ENCODE measurements around the gene MIB2. TPM values are rescaled to one million over a fixed set of nuclear protein-coding genes. Genes with fewer than 3 reads are reported as not detected.

The MIB2 gene
- total and polyA plus RNA-seq, 4 donors: 20.4 to 220 (median 61.4) TPM

DNA sequence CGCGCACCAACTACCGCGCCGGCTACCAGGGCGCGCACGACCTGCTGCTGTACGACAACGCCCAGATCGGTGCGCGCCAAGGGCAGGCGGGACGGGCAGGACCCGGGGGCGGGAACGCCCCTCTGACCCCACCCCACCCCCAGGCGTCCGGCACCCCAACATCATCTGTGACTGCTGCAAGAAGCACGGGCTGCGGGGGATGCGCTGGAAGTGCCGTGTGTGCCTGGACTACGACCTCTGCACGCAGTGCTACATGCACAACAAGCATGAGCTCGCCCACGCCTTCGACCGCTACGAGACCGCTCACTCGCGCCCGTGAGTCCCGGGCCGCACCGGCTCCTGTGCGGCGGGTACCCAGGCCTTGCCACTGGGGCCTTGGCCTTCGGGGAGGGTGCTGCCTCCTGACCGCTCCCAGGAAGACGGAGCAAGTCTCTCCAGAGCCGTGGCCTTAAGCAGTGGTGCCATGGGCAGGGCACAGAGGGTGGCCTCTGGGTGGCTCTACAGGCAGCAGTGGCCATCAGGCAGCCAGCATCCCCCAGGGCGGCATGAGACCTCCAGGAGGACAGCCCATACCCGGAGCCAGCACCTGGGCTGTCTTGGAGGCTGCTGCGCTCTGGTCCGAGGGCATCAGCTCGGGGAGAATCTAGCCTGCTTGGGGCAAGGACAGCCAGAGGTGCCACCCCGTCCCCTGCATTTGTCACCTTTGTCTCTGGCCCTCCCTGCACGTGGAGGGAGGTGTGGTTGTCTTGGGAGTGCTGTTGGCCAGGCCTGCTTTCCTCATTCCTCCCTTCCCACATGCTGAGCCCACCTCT, 8.5 kb downstream of the MIB2 start:
- no peak overlapping the region for H3K4me3 ChIP-seq (ENCODE audit: low read length in 2 of 2)
- H3K4me1 ChIP-seq (ENCODE audit: control insufficient read depth in 1 of 2, insufficient read depth in 2 of 2, low read length in 2 of 2): no peaks in the 10 kb centered on the region
- ATAC-seq (ENCODE audit: low FRiP score) (no peak), DNase-seq (peak; percentile 44 to 73)
- no peaks in the 10 kb centered on the region for H3K9me3 ChIP-seq (ENCODE audit: control insufficient read depth, low read length)
- WGBS, 2 donors: 92 to 93% methylated on average over 51 of the region's 51 CpGs
- no peaks in the 10 kb centered on the region for H3K36me3 ChIP-seq (ENCODE audit: control insufficient read depth in 1 of 2, insufficient read depth in 2 of 2, low read length in 1 of 2)
- no peak overlapping the region for H3K27ac ChIP-seq (ENCODE audit: low read depth in 1 of 2, low read length in 2 of 2)
- no peaks in the 10 kb centered on the region for H3K27me3 ChIP-seq (ENCODE audit: control insufficient read depth in 1 of 2, insufficient read depth in 2 of 2, low read length in 1 of 2)
- intact Hi-C loops (cut with DNase I): no loop called here

DNA sequence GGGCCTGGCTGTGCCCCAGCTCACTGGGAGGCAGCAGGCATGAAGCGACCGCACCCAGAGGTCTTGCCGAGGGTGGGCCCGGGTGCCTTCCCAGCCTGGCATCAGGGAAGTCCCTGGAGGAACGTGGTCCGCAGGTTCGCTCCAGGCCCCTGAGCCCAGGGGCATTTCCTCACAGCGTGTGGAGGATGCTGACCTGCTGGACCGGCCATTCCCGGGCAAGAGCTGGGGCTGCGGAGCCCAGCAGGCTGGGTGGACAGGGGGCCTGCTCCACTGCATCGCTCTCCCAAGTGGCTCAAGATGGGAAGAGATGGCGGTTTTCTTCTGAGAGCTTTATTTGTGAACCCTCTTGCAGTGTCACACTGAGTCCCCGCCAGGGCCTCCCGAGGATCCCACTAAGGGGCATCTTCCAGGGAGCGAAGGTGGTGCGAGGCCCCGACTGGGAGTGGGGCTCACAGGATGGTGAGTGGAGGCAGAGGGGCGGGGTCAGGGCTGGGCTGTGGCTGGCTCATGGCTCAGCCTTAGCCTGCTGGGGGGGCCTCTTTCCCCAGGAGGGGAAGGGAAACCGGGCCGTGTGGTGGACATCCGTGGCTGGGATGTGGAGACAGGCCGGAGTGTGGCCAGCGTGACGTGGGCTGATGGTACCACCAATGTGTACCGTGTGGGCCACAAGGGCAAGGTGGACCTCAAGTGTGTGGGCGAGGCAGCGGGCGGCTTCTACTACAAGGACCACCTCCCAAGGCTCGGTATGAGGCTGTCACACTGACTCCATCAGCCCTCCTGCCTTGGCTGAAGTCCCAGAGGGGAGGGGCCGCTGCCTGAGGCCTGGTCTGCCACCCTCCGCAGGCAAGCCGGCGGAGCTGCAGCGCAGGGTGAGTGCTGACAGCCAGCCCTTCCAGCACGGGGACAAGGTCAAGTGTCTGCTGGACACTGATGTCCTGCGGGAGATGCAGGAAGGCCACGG, 9.4 kb downstream of the MIB2 start:
- ATAC-seq (ENCODE audit: low FRiP score) (no peak), DNase-seq (peak; percentile 53 to 71)
- H3K9me3 ChIP-seq (ENCODE audit: control insufficient read depth, low read length): no peaks in the 10 kb centered on the region
- H3K27ac ChIP-seq (ENCODE audit: low read depth in 1 of 2, low read length in 2 of 2): no peak overlapping the region
- no peaks in the 10 kb centered on the region for H3K4me1 ChIP-seq (ENCODE audit: control insufficient read depth in 1 of 2, insufficient read depth in 2 of 2, low read length in 2 of 2)
- no peak overlapping the region for H3K4me3 ChIP-seq (ENCODE audit: low read length in 2 of 2)
- WGBS, 2 donors: 70 to 73% methylated on average over 38 of the region's 38 CpGs
- intact Hi-C loops (cut with DNase I): no loop called here
- no peaks in the 10 kb centered on the region for H3K27me3 ChIP-seq (ENCODE audit: control insufficient read depth in 1 of 2, insufficient read depth in 2 of 2, low read length in 1 of 2)
- H3K36me3 ChIP-seq (ENCODE audit: control insufficient read depth in 1 of 2, insufficient read depth in 2 of 2, low read length in 1 of 2): no peaks in the 10 kb centered on the region

DNA sequence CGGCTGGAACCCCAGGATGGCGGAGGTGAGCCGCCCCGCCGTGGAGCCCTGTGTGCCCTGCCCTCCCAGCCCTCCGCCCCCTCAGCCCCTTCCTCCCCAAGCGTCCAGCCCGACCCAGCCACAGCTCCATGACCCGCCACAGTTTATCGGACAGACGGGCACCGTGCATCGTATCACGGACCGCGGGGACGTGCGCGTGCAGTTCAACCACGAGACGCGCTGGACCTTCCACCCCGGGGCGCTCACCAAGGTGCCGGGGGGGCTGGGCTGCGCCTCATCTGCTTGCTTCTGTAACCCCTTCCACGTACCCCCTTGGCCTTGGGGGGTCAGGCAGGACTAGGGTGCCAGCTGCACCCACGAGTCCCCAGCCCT, 10.1 kb downstream of the MIB2 start:
- H3K27ac ChIP-seq (ENCODE audit: low read depth in 1 of 2, low read length in 2 of 2): no peak overlapping the region
- ATAC-seq (ENCODE audit: low FRiP score) (no peak), DNase-seq (peak in 1 of 2 donors; percentile 57)
- H3K9me3 ChIP-seq (ENCODE audit: control insufficient read depth, low read length): no peaks in the 10 kb centered on the region
- 81 to 83% methylated on average over 24 to 28 of the region's 28 CpGs for WGBS, 2 donors
- no peaks in the 10 kb centered on the region for H3K36me3 ChIP-seq (ENCODE audit: control insufficient read depth in 1 of 2, insufficient read depth in 2 of 2, low read length in 1 of 2)
- intact Hi-C loops (cut with DNase I): no loop called here
- H3K27me3 ChIP-seq (ENCODE audit: control insufficient read depth in 1 of 2, insufficient read depth in 2 of 2, low read length in 1 of 2): no peaks in the 10 kb centered on the region
- no peaks in the 10 kb centered on the region for H3K4me1 ChIP-seq (ENCODE audit: control insufficient read depth in 1 of 2, insufficient read depth in 2 of 2, low read length in 2 of 2)
- no peak overlapping the region for H3K4me3 ChIP-seq (ENCODE audit: low read length in 2 of 2)

DNA sequence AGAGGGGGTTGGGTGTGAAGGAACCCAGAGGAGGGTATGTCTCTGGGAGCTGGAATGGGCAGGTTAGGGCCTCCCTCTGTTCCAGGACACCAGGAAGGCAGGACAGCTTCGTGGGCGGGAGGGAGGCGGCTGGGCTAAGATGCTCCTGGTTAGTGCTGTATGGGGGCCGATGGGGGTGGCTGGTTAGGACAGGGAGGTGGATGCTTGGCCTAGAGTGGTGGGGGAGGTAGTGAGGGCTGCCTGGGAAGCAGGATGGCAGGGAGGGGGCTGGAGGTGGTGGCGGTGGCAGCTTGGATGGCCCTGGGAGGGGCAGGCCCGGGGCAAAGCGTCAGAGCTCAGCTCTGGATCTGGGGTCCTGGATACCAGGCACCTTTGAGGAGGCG, 10.5 kb downstream of the MIB2 start:
- no peaks in the 10 kb centered on the region for H3K36me3 ChIP-seq (ENCODE audit: control insufficient read depth in 1 of 2, insufficient read depth in 2 of 2, low read length in 1 of 2)
- H3K4me1 ChIP-seq (ENCODE audit: control insufficient read depth in 1 of 2, insufficient read depth in 2 of 2, low read length in 2 of 2): no peaks in the 10 kb centered on the region
- intact Hi-C loops (cut with DNase I): no loop called here
- H3K9me3 ChIP-seq (ENCODE audit: control insufficient read depth, low read length): no peaks in the 10 kb centered on the region
- WGBS, 2 donors: 85 to 91% methylated on average over 8 of the region's 8 CpGs
- H3K27ac ChIP-seq (ENCODE audit: low read depth in 1 of 2, low read length in 2 of 2): no peak overlapping the region
- H3K27me3 ChIP-seq (ENCODE audit: control insufficient read depth in 1 of 2, insufficient read depth in 2 of 2, low read length in 1 of 2): no peaks in the 10 kb centered on the region
- ATAC-seq (ENCODE audit: low FRiP score): no peak
- DNase-seq: peak; percentile 38 to 75
- no peak overlapping the region for H3K4me3 ChIP-seq (ENCODE audit: low read length in 2 of 2)

DNA sequence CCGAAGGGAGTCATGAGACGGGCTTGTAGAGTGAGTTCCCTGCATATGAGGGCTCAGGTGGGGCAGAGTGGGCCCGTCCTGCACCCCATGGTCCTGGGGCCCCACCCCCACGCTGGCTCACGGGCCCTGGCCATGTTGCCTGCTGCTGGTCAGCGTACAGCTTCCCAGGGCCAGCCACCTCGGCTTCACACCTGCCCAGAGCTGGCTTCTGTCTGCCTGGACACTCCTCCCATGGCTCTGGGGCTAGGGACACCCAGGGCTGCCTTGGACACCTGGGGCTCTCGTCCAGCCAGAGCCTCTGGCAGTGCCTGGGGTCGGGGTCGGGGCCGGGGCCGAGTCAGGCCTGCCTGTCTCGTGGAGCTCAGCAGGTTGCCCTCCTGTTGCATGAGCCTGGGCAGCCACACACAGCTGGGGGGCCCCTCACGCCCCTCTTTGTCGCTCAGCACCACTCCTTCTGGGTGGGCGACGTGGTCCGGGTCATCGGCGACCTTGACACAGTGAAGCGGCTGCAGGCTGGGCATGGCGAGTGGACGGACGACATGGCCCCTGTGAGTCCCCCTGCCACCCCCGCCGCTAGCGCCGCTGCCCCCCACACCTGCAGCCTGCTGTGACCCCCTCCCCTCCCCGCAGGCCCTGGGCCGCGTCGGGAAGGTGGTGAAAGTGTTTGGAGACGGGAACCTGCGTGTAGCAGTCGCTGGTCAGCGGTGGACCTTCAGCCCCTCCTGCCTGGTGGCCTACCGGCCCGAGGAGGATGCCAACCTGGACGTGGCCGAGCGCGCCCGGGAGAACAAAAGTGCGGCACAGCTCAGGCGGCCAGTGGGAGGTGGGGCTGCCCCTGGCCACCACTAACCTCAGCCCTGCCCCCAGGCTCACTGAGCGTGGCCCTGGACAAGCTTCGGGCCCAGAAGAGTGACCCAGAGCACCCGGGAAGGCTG, 11.2 kb downstream of the MIB2 start:
- Histone ChIP-seq H3K9me3 (ENCODE audit: control insufficient read depth, low read length) (no peaks in the 10 kb centered on the region), H3K27ac (ENCODE audit: low read depth in 1 of 2, low read length in 2 of 2) (no peak overlapping the region), H3K27me3 (ENCODE audit: control insufficient read depth in 1 of 2, insufficient read depth in 2 of 2, low read length in 1 of 2) (no peaks in the 10 kb centered on the region), H3K4me3 (ENCODE audit: low read length in 2 of 2) (no peak overlapping the region), H3K36me3 (ENCODE audit: control insufficient read depth in 1 of 2, insufficient read depth in 2 of 2, low read length in 1 of 2) (no peaks in the 10 kb centered on the region), H3K4me1 (ENCODE audit: control insufficient read depth in 1 of 2, insufficient read depth in 2 of 2, low read length in 2 of 2) (no peaks in the 10 kb centered on the region)
- peak; percentile 44 to 75 for DNase-seq
- 92 to 93% methylated on average over 40 to 48 of the region's 48 CpGs for WGBS, 2 donors
- ATAC-seq (ENCODE audit: low FRiP score): no peak
- intact Hi-C loops (cut with DNase I): no loop called here

DNA sequence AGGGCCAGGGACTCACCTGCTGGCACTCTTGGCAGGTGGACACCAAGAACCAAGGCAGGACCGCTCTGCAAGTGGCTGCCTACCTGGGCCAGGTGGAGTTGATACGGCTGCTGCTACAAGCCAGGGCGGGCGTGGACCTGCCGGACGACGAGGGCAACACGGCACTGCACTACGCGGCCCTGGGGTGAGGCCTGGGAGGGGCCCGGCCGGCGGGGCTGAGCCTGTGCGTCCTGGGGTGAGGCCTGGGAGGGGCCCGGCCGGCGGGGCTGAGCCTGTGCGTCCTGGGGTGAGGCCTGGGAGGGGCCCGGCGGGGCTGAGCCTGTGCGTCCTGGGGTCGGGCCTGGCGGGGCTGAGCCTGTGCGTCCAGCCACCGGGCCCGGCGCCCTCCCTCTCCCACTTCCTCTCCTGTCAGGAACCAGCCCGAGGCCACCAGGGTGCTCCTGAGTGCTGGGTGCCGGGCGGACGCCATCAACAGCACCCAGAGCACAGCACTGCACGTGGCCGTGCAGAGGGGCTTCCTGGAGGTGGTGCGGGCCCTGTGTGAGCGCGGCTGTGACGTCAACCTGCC, 12.0 kb downstream of the MIB2 start:
- no peaks in the 10 kb centered on the region for H3K4me1 ChIP-seq (ENCODE audit: control insufficient read depth in 1 of 2, insufficient read depth in 2 of 2, low read length in 2 of 2)
- H3K36me3 ChIP-seq (ENCODE audit: control insufficient read depth in 1 of 2, insufficient read depth in 2 of 2, low read length in 1 of 2): no peaks in the 10 kb centered on the region
- 79 to 80% methylated on average over 35 to 37 of the region's 37 CpGs for WGBS, 2 donors
- no peak for ATAC-seq (ENCODE audit: low FRiP score)
- H3K27me3 ChIP-seq (ENCODE audit: control insufficient read depth in 1 of 2, insufficient read depth in 2 of 2, low read length in 1 of 2): no peaks in the 10 kb centered on the region
- no peaks in the 10 kb centered on the region for H3K9me3 ChIP-seq (ENCODE audit: control insufficient read depth, low read length)
- DNase-seq: peak in 1 of 2 donors; percentile 72
- H3K27ac ChIP-seq (ENCODE audit: low read depth in 1 of 2, low read length in 2 of 2): no peak overlapping the region
- intact Hi-C loops (cut with DNase I): no loop called here
- H3K4me3 ChIP-seq (ENCODE audit: low read length in 2 of 2): no peak overlapping the region

DNA sequence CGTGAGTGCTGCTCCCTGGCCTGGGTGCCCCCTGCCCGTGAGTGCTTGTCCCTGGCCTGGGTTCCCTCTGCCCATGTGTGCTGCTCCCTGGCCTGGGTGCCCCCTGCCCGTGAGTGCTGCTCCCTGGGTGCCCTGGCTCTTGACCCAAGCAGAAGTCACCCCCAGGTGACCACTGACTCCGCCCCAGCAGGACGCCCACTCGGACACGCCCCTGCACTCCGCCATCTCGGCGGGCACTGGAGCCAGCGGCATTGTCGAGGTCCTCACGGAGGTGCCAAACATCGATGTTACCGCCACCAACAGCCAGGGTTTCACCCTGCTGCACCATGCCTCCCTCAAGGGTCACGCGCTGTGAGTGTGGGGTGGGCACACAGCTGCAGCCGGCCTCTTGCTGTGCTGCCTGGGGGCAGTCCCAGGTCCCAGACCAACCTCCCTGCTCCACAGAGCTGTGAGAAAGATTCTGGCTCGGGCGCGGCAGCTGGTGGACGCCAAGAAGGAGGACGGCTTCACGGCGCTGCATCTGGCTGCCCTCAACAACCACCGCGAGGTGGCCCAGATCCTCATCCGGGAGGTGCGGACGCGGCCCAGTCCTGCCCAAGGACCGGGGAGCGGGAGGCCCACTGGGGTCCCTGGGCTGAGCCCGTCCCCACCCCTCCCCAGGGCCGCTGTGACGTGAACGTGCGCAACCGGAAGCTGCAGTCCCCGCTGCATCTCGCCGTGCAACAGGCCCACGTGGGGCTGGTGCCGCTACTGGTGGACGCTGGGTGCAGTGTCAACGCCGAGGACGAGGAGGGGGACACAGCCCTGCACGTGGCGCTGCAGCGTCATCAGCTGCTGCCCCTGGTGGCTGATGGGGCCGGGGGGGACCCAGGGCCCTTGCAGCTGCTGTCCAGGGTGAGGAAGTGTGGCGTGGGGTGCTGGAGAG, 12.8 kb downstream of the MIB2 start:
- DNase-seq (peak; percentile 69 to 75), ATAC-seq (ENCODE audit: low FRiP score) (no peak)
- Histone ChIP-seq H3K4me3 (ENCODE audit: low read length in 2 of 2) (no peak overlapping the region), H3K27ac (ENCODE audit: low read depth in 1 of 2, low read length in 2 of 2) (no peak overlapping the region), H3K36me3 (ENCODE audit: control insufficient read depth in 1 of 2, insufficient read depth in 2 of 2, low read length in 1 of 2) (no peaks in the 10 kb centered on the region), H3K9me3 (ENCODE audit: control insufficient read depth, low read length) (no peaks in the 10 kb centered on the region), H3K27me3 (ENCODE audit: control insufficient read depth in 1 of 2, insufficient read depth in 2 of 2, low read length in 1 of 2) (no peaks in the 10 kb centered on the region), H3K4me1 (ENCODE audit: control insufficient read depth in 1 of 2, insufficient read depth in 2 of 2, low read length in 2 of 2) (no peaks in the 10 kb centered on the region)
- intact Hi-C loops (cut with DNase I): no loop called here
- 93 to 94% methylated on average over 52 to 53 of the region's 53 CpGs for WGBS, 2 donors

Data from aorta (tissue), 5 donors.